H1 (cell line): ENCODE measurements around the gene GRK6. TPM values are rescaled to one million over a fixed set of nuclear protein-coding genes. Genes with fewer than 3 reads are reported as not detected.

Experiments used
- ASH2L ChIP-seq: fragments of 200-600, 300-600 bp; sonication (generic); IDR thresholded peaks from one replicate; pipeline ENCODE4 v1.7.1; 2017; ENCODE audit warnings: low read length
- BACH1 ChIP-seq: IDR thresholded peaks from 2 replicates; pipeline ENCODE4 v1.6.1; 2012; ENCODE audit warnings: low read length, improper control_type of control experiment
- BCL11A ChIP-seq, 2 experiments: IDR thresholded peaks; one replicate each; pipeline ENCODE4 v1.6.1; 2011; ENCODE audit warnings: low read depth in 2 of 2, low read length in 2 of 2, mild to moderate bottlenecking in 2 of 2
- CBX5 ChIP-seq: fragments of 300-800, 300-1000 bp; sonication (generic); IDR thresholded peaks from 2 replicates; pipeline ENCODE4 v1.7.1; 2016; ENCODE audit warnings: antibody characterized with exemption, low read length, low read depth
- CEBPB ChIP-seq: IDR thresholded peaks from 2 replicates; pipeline ENCODE4 v1.6.1; 2012; ENCODE audit warnings: low read depth, low read length
- CTBP2 ChIP-seq: IDR thresholded peaks from 2 replicates; pipeline ENCODE4 v1.7.0; 2011; ENCODE audit warnings: borderline replicate concordance, mild to moderate bottlenecking, moderate library complexity, mixed read lengths, low read length; ENCODE audit not compliant: insufficient read depth, insufficient read length
- GABPA ChIP-seq: IDR thresholded peaks from 2 replicates; pipeline ENCODE4 v1.6.1; 2011; ENCODE audit warnings: mild to moderate bottlenecking, low read length, moderate library complexity, borderline replicate concordance; ENCODE audit not compliant: insufficient read depth
- JUND ChIP-seq: IDR thresholded peaks from 2 replicates; pipeline ENCODE4 v1.6.1; 2011; ENCODE audit warnings: mild to moderate bottlenecking, improper control_type of control experiment, low read length
- POLR2A ChIP-seq, 2 experiments: IDR thresholded peaks; 1 replicate in 1 of 2; 2 replicates in 1 of 2; pipeline ENCODE4 v1.6.1; 2011; ENCODE audit warnings: low read depth in 2 of 2, low read length in 2 of 2, mild to moderate bottlenecking in 2 of 2; ENCODE audit errors: control extremely low read depth in 1 of 2
- POLR2AphosphoS5 ChIP-seq: IDR thresholded peaks from 2 replicates; pipeline ENCODE4 v1.6.1; 2011; ENCODE audit warnings: low read depth, low read length
- POU5F1 ChIP-seq: IDR thresholded peaks from 2 replicates; pipeline ENCODE4 v1.6.1; 2011; ENCODE audit warnings: low read depth, mild to moderate bottlenecking, low read length, moderate library complexity
- SIN3A ChIP-seq, 2 experiments: IDR thresholded peaks in 1 of 2; conservative IDR thresholded peaks in 1 of 2; 2 replicates each; pipeline ENCODE4 v1.6.1; 2011 to 2012; ENCODE audit warnings: low read length in 2 of 2, improper control_type of control experiment in 1 of 2, low read depth in 1 of 2, mild to moderate bottlenecking in 1 of 2
- SRF ChIP-seq: IDR thresholded peaks from 2 replicates; pipeline ENCODE4 v1.6.1; 2011; ENCODE audit warnings: mild to moderate bottlenecking, low read depth, low read length, moderate library complexity
- TAF7 ChIP-seq: optimal IDR thresholded peaks from 2 replicates; pipeline ENCODE3; 2011; ENCODE audit warnings: low read depth, mild to moderate bottlenecking, inconsistent platforms, low read length, moderate library complexity, borderline replicate concordance
- TEAD4 ChIP-seq: IDR thresholded peaks from 2 replicates; pipeline ENCODE4 v1.6.1; 2012; ENCODE audit warnings: low read depth, low read length, inconsistent platforms, mixed read lengths
- USF2 ChIP-seq: IDR thresholded peaks from 2 replicates; pipeline ENCODE4 v1.6.1; 2011; ENCODE audit warnings: low read length, improper control_type of control experiment
- ZNF274 ChIP-seq: IDR thresholded peaks from 2 replicates; pipeline ENCODE4 v1.7.0; 2012; ENCODE audit warnings: low read length, borderline replicate concordance; ENCODE audit errors: extremely low read depth
- polyA plus RNA-seq, 7 experiments: library from polyadenylated mRNA; depleted of rRNA in 3 of 7; stranded (reverse) in 5 of 7; unstranded in 2 of 7; fragments of >200 nt in 5 of 7; fragments of 200-250 nt in 2 of 7; gene quantifications; 1 replicate in 5 of 7; 2 replicates in 1 of 7; 4 replicates in 1 of 7; pipeline versions ENCODE4 v1.2.1 to v1.2.3, GENCODE V29; 2011 to 2013; ENCODE audit warnings: missing spikeins in 2 of 7, mixed read lengths in 2 of 7
- total RNA-seq: library from RNA; stranded (reverse); fragmentation: NEBNext Ultra II Directional; extraction: Animal tissue kit (Norgen Biotek cat#: 25700); gene quantifications from 2 replicates; pipeline ENCODE4 v1.2.1, GENCODE V29; 2021

The GRK6 gene
- total and polyA plus RNA-seq, 2 of the 8 experiments (the other 6 are each of a cell fraction or from before 2014, with no cell fraction given): 31.8 to 57.8 TPM

- peak; percentile 46 for TF ChIP-seq CTBP2
- no peak for TF ChIP-seq CBX5
- no peak; the same call in 1 of the 2 replicates for TF ChIP-seq CEBPB
- TF ChIP-seq GABPA: peak; percentile 79; the same call in 1 of the 2 replicates
- TF ChIP-seq USF2: no peak
- peak; percentile 36; the same call in 1 of the 2 replicates for TF ChIP-seq POLR2AphosphoS5
- TF ChIP-seq TAF7: peak; percentile 29
- TF ChIP-seq TEAD4: 0 out of 2 replicates have a peak, but pooled peaks have one; percentile 9
- no peak for TF ChIP-seq ZNF274
- TF ChIP-seq ASH2L: no peak
- 0 out of 3 replicates have a peak, but pooled peaks of 1 of the 2 experiments have one; percentile 18 for TF ChIP-seq POLR2A (IDR thresholded peaks at IDR 0.05; ENCODE audit: control extremely low read depth in 1 of 2, low read depth in 2 of 2, low read length in 2 of 2)
- TF ChIP-seq BACH1: no peak
- TF ChIP-seq JUND: no peak
- TF ChIP-seq BCL11A (IDR thresholded peaks at IDR 0.05; ENCODE audit: low read depth in 2 of 2, low read length in 2 of 2): no peak
- 0 out of 2 replicates have a peak, but pooled peaks have one; percentile 9 for TF ChIP-seq SRF
- TF ChIP-seq SIN3A (conservative IDR thresholded peaks at IDR 0.05 in 1 of 2, IDR thresholded peaks at IDR 0.05 in 1 of 2; ENCODE audit: low read depth in 1 of 2, low read length in 2 of 2): peak in 1 of 2 experiments; percentile 68; a peak in 1 of 4 replicates
- TF ChIP-seq POU5F1: no peak
These were observed 65.0 kb downstream of the GRK6 start (continued) for GRCh38 chr5:177491429-177491945.
